Endothelial cell of umbilical vein (primary cell): Measurements from ENCODE around the gene CD99L2.

Source experiments
- EZH2 ChIP-seq: IDR thresholded peaks from 2 replicates; pipeline ENCODE4 v1.6.1; 2012; ENCODE audit warnings: borderline replicate concordance, low read depth, mild to moderate bottlenecking, moderate library complexity, low read length, inconsistent platforms; ENCODE audit not compliant: severe bottlenecking
- FOS ChIP-seq: IDR thresholded peaks from 2 replicates; pipeline ENCODE4 v1.6.1; 2011; ENCODE audit warnings: mild to moderate bottlenecking, low read length, moderate library complexity, borderline replicate concordance; ENCODE audit not compliant: insufficient read depth
- GATA2 ChIP-seq: IDR thresholded peaks from 2 replicates; pipeline ENCODE4 v1.7.0; 2011; ENCODE audit warnings: low read depth, mild to moderate bottlenecking, moderate library complexity, mixed read lengths, low read length; ENCODE audit not compliant: insufficient read length, insufficient read depth
- MYC ChIP-seq: IDR thresholded peaks from one replicate; pipeline ENCODE4 v1.6.1; 2011; ENCODE audit warnings: mild to moderate bottlenecking, low read depth, low read length
- POLR2A ChIP-seq: IDR thresholded peaks from 2 replicates; pipeline ENCODE4 v1.6.1; 2012; ENCODE audit warnings: low read depth, mild to moderate bottlenecking, control low read depth, low read length
- POLR2AphosphoS5 ChIP-seq: IDR thresholded peaks from 2 replicates; pipeline ENCODE4 v1.6.1; 2012; ENCODE audit warnings: low read depth, mild to moderate bottlenecking, control low read depth, low read length, moderate library complexity; ENCODE audit not compliant: insufficient read depth
- TF ChIP-seq, protein P1 (sequence below), 2 donors: IDR thresholded peaks; 1 replicate in 1 of 2; 2 replicates in 1 of 2; pipeline ENCODE4 v1.5.1; 2011; ENCODE audit warnings: low read length in 2 of 2, mild to moderate bottlenecking in 2 of 2, moderate library complexity in 2 of 2, control low read depth in 1 of 2, inconsistent platforms in 1 of 2, low read depth in 1 of 2; ENCODE audit not compliant: insufficient read depth in 1 of 2; ENCODE audit errors: extremely low read depth in 1 of 2
- TF ChIP-seq, protein P2 (sequence below): IDR thresholded peaks from 2 replicates; pipeline ENCODE4 v1.6.1; 2011; ENCODE audit not compliant: insufficient read depth, insufficient read length

DNA sequence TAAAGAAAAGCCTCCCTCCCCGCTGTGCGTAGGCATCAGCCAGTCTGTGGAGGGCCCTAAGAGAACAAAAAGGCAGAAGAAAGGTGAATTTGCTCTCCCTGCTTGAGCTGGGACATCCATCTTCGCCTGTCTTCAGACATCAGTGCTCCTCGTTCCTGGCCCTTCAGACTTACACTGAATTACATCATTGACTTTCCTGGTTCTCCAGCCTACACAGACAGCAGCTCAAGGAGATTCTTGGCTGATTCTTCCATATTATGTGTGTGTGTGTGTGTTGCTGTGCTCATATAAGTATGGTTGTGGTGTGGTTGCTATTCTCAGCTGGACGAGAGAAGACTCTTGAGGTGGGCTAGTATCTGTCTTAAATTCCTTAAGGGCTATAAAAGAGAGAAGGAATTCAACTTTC is 35.5 kb upstream of the CD99L2 start:
- TF ChIP-seq, protein P1, sequence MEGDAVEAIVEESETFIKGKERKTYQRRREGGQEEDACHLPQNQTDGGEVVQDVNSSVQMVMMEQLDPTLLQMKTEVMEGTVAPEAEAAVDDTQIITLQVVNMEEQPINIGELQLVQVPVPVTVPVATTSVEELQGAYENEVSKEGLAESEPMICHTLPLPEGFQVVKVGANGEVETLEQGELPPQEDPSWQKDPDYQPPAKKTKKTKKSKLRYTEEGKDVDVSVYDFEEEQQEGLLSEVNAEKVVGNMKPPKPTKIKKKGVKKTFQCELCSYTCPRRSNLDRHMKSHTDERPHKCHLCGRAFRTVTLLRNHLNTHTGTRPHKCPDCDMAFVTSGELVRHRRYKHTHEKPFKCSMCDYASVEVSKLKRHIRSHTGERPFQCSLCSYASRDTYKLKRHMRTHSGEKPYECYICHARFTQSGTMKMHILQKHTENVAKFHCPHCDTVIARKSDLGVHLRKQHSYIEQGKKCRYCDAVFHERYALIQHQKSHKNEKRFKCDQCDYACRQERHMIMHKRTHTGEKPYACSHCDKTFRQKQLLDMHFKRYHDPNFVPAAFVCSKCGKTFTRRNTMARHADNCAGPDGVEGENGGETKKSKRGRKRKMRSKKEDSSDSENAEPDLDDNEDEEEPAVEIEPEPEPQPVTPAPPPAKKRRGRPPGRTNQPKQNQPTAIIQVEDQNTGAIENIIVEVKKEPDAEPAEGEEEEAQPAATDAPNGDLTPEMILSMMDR (IDR thresholded peaks at IDR 0.05; ENCODE audit: extremely low read depth in 1 of 2, insufficient read depth in 1 of 2, low read depth in 1 of 2, low read length in 2 of 2) = no peak
- TF ChIP-seq EZH2 (no peak), POLR2AphosphoS5 (no peak), GATA2 (no peak), POLR2A (no peak), MYC (no peak), FOS (no peak)
- TF ChIP-seq, protein P2, sequence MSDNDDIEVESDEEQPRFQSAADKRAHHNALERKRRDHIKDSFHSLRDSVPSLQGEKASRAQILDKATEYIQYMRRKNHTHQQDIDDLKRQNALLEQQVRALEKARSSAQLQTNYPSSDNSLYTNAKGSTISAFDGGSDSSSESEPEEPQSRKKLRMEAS = no peak
